NB4 (cell line): ENCODE data around the gene COL8A1.

Experiments
- CTCF ChIP-seq: IDR thresholded peaks from one replicate; pipeline ENCODE4 v1.5.1; 2012; ENCODE audit warnings: low read depth, low read length
- MAX ChIP-seq: IDR thresholded peaks from 2 replicates; pipeline ENCODE4 v1.6.1; 2011; ENCODE audit warnings: low read depth, low read length
- MYC ChIP-seq: IDR thresholded peaks from 2 replicates; pipeline ENCODE4 v1.6.1; 2011; ENCODE audit warnings: low read depth, low read length
- POLR2A ChIP-seq: IDR thresholded peaks from 2 replicates; pipeline ENCODE4 v1.6.1; 2011; ENCODE audit warnings: mild to moderate bottlenecking; ENCODE audit not compliant: insufficient read length; ENCODE audit errors: extremely low read depth

GRCh38 chr3:99678023-99678422 is 39.6 kb downstream of the COL8A1 start:
- no peak for TF ChIP-seq CTCF
- TF ChIP-seq MAX, result no peak
- no peak for TF ChIP-seq POLR2A
- no peak for TF ChIP-seq MYC
